MCF 10A (cell line): ENCODE results near the gene DNAH3. TPM values are rescaled to one million over a fixed set of nuclear protein-coding genes. Genes with fewer than 3 reads are reported as not detected.

Experiments
- BruUV-seq: library from RNA; stranded (reverse); fragments of 400-500 nt; replicated peaks from 2 replicates; lab custom pipeline; 2021; lab: Mats Ljungman, UMichigan
- CTCF ChIA-PET: fragments of 300-600 bp; sonication (Branson Sonifier 250); formaldehyde crosslinking; extraction: SDS; loops from one replicate; lab custom pipeline; 2021; ENCODE audit warnings: antibody characterized with exemption, inconsistent platforms; lab: Yijun Ruan, JAX
- POLR2A ChIA-PET: fragments of 300-600, 350-650 bp; sonication (Branson Sonifier 250); formaldehyde crosslinking; extraction: SDS; loops from one replicate; lab custom pipeline; 2020; ENCODE audit warnings: antibody characterized with exemption, inconsistent platforms; lab: Yijun Ruan, JAX
- DNase-seq: peaks from one replicate; pipeline ENCODE4 v3.0.0-alpha.2; 2018; ENCODE audit not compliant: unreplicated experiment
- H3K27ac Mint-ChIP-seq: one replicate; pipeline ENCODE4 v1.8.0; 2022; ENCODE audit warnings: mild to moderate bottlenecking, low read depth, mixed read lengths; ENCODE audit not compliant: unreplicated experiment
- H3K27me3 Mint-ChIP-seq: one replicate; pipeline ENCODE4 v1.8.0; 2022; ENCODE audit warnings: mixed read lengths; ENCODE audit not compliant: insufficient read depth, unreplicated experiment
- H3K36me3 Mint-ChIP-seq: one replicate; pipeline ENCODE4 v1.8.0; 2022; ENCODE audit warnings: mild to moderate bottlenecking, moderate library complexity, mixed read lengths; ENCODE audit not compliant: insufficient read depth, unreplicated experiment
- H3K4me1 Mint-ChIP-seq: one replicate; pipeline ENCODE4 v1.8.0; 2022; ENCODE audit warnings: mixed read lengths; ENCODE audit not compliant: insufficient read depth, unreplicated experiment
- H3K4me3 Mint-ChIP-seq: one replicate; pipeline ENCODE4 v1.8.0; 2022; ENCODE audit warnings: mild to moderate bottlenecking, moderate library complexity, mixed read lengths; ENCODE audit not compliant: unreplicated experiment
- H3K9me3 Mint-ChIP-seq: one replicate; pipeline ENCODE4 v1.8.0; 2022; ENCODE audit warnings: mixed read lengths; ENCODE audit not compliant: unreplicated experiment
- intact Hi-C: fragments of 100-400 bp; cut with micrococcal nuclease; formaldehyde crosslinking; loops from 2 replicates; pipeline ENCODE4 v1.14.1; 2022
- total RNA-seq: library from RNA; stranded (reverse); gene quantifications from 2 replicates; pipeline ENCODE4 v1.2.3, GENCODE V29; 2022
- TF ChIP-seq, protein P1 (sequence below): fragments of 200-600 bp; IDR thresholded peaks from one replicate; pipeline ENCODE4 v1.8.0; 2022; ENCODE audit warnings: antibody characterized with exemption, mild to moderate bottlenecking; ENCODE audit not compliant: unreplicated experiment

The DNAH3 gene
- total RNA-seq, 1 experiment from 2014 or later, result not detected

DNA sequence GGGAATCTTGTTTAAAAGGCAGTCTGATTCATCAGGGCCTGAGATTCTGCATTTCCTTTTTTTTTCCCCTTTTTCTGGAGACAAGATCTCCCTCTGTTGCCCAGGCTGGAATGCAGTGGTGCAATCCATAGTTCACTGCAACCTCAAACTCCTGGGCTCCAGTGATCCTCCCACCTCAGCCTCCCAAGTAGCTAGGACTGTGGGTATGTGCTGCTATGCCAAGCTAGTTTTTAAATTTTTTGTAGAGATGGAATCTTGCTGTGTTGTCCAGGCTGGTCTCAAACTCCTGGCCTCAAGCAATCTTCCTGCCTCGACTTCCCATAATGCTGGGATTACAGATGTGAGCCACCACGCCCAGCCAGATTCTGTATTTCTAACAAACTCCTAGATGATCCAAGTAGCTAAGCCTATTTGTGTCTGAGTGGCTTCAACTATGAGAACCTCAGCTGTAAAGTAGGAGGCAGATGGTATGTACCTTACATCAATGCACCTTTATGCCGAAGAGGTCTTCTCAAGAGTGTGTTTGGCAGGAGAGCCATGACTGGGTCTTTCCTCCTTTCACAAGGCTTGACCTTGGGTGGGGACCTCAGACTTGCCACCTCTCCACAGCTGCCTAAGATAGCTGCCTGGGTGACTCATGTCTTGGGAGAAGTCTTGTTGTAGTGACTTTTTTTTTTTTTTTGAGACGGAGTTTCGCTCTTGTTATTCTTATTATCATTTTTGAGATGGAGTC lies 18.8 kb upstream of the DNAH3 start:
- TF ChIP-seq, protein P1, sequence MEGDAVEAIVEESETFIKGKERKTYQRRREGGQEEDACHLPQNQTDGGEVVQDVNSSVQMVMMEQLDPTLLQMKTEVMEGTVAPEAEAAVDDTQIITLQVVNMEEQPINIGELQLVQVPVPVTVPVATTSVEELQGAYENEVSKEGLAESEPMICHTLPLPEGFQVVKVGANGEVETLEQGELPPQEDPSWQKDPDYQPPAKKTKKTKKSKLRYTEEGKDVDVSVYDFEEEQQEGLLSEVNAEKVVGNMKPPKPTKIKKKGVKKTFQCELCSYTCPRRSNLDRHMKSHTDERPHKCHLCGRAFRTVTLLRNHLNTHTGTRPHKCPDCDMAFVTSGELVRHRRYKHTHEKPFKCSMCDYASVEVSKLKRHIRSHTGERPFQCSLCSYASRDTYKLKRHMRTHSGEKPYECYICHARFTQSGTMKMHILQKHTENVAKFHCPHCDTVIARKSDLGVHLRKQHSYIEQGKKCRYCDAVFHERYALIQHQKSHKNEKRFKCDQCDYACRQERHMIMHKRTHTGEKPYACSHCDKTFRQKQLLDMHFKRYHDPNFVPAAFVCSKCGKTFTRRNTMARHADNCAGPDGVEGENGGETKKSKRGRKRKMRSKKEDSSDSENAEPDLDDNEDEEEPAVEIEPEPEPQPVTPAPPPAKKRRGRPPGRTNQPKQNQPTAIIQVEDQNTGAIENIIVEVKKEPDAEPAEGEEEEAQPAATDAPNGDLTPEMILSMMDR, result no peak
- Mint-ChIP-seq H3K9me3 (no peaks in the 10 kb centered on the region), H3K27ac (no peak overlapping the region), H3K4me1 (peaks cover 6% of the 10 kb centered on the region), H3K4me3 (no peak overlapping the region), H3K36me3 (peaks cover 78% of the 10 kb centered on the region), H3K27me3 (no peaks in the 10 kb centered on the region)
- peak; percentile 16 for DNase-seq
- ChIA-PET CTCF (interaction anchor here (0.7 to 2.8 kb wide), 6 partner anchors 12 to 1719 kb away, joined by 3 to 12 read pairs (median 4); partner anchors contain the start of gene LDAF1), POLR2A (interaction anchor here (0.8 to 2.0 kb wide), 3 partner anchors 8 to 133 kb away, joined by 4 to 9 read pairs (median 9); partner anchors contain the start of gene LDAF1)
- intact Hi-C loops, result no loop called here
- no TSS peak for BruUV-seq

DNA sequence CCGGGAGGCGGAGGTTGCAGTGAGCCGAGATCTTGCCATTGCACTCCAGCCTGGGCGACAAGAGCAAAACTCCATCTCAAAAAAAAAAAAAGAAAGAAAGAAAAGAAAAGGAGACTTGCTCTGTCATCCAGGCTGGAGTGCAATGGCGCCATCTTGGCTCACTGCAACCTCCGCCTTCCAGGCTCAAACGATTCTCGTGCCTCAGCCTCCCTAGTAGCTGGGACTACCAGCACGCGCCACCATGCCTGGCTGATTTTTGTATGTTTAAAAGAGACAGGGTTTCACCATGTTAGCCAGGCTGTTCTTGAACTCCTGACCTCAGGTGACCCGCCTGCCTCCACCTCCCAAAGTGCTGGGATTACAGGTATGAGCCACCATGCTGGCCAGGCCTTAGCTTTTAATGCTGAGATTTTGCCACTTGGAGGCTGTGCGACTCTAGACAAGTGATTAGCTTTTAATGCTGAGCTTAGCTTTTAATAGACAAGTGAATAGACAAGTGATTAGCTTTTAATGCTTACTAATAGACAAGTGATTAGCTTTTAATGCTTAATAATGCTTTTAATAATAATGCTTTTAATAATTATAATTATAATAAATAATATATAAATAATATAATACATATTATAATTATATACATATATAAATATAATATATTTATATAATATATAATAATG lies 17.4 kb upstream of the DNAH3 start:
- Mint-ChIP-seq H3K4me1 (peaks cover 6% of the 10 kb centered on the region), H3K36me3 (peaks cover 78% of the 10 kb centered on the region), H3K27ac (no peak overlapping the region), H3K9me3 (no peaks in the 10 kb centered on the region), H3K27me3 (no peaks in the 10 kb centered on the region), H3K4me3 (no peak overlapping the region)
- POLR2A ChIA-PET, result interaction anchor here (0.9 to 2.9 kb wide), 5 partner anchors 9 to 135 kb away, joined by 3 to 13 read pairs (median 9); partner anchors contain the start of gene LDAF1
- TF ChIP-seq, protein P1, result no peak
- CTCF ChIA-PET, result interaction anchor here (0.6 to 2.8 kb wide), 6 partner anchors 11 to 91 kb away, joined by 3 to 12 read pairs (median 4); partner anchors contain the start of gene LDAF1
- intact Hi-C loops, result no loop called here
- DNase-seq, result no peak
- BruUV-seq, result no TSS peak

DNA sequence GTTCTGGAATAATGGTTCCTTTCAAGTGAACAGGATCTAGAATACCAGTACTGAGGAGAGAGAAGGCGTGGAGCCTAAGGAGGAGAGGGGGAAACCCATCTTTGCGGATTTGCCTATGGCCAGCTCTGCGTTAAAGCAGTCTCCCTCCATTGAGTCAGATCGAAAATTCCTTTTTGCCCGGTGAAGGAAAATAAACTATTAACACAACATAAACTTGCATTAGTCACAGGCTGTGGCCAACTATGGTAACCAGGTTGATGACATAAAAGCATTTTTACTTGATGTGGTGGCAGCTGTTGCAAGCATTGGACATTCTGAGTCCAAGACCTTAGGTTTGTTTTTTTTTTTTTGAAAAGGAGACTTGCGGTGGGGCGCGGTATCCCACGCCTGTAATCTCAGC lies 16.7 kb upstream of the DNAH3 start:
- peak overlapping the region; percentile 28 for H3K4me3 Mint-ChIP-seq
- CTCF ChIA-PET, result interaction anchor here (0.6 to 2.8 kb wide), 7 partner anchors 10 to 133 kb away, joined by 3 to 12 read pairs (median 4); partner anchors contain the start of gene LDAF1

More for the DNA sequence above, 16.7 kb upstream of the DNAH3 start:
- no TSS peak for BruUV-seq
- POLR2A ChIA-PET, result interaction anchor here (0.7 to 2.9 kb wide), 7 partner anchors 8 to 136 kb away, joined by 3 to 13 read pairs (median 9); partner anchors contain the start of gene LDAF1
- Mint-ChIP-seq H3K27me3 (no peaks in the 10 kb centered on the region), H3K36me3 (peaks cover 77% of the 10 kb centered on the region), H3K4me1 (peaks cover 6% of the 10 kb centered on the region), H3K9me3 (no peaks in the 10 kb centered on the region), H3K27ac (peak overlapping the region; percentile 49)
- DNase-seq, result peak; percentile 87
- TF ChIP-seq, protein P1, result no peak
- intact Hi-C loops, result no loop called here
